HUES64 (cell line): Measurements from ENCODE around the gene CDH13.

Experiments
- H3K27ac ChIP-seq: 2 replicates; pipeline ENCODE4 v1.7.0; 2013; ENCODE audit warnings: low read depth, low read length, inconsistent platforms
- H3K27me3 ChIP-seq: 2 replicates; pipeline ENCODE4 v1.6.1; 2013; ENCODE audit warnings: mild to moderate bottlenecking, low read length; ENCODE audit not compliant: insufficient read depth
- H3K36me3 ChIP-seq: 2 replicates; pipeline ENCODE4 v1.6.1; 2013; ENCODE audit warnings: mild to moderate bottlenecking, low read length; ENCODE audit not compliant: insufficient read depth
- H3K4me1 ChIP-seq: 2 replicates; pipeline ENCODE4 v1.6.1; 2013; ENCODE audit warnings: mild to moderate bottlenecking, low read length, moderate library complexity; ENCODE audit not compliant: insufficient read depth
- H3K4me3 ChIP-seq: 2 replicates; pipeline ENCODE4 v1.5.1; 2013; ENCODE audit warnings: mild to moderate bottlenecking, low read length, moderate library complexity
- H3K9ac ChIP-seq: 2 replicates; pipeline ENCODE4 v1.6.1; 2013; ENCODE audit warnings: mild to moderate bottlenecking, low read depth, low read length
- H3K9me3 ChIP-seq: 2 replicates; pipeline ENCODE4 v1.6.1; 2013; ENCODE audit warnings: low read depth, low read length; ENCODE audit not compliant: insufficient read depth
- WGBS: fragments of 150-250, 120-280 bp; methylation state at CpG from one replicate; pipeline ENCODE4 v1.1.7; 2013; ENCODE audit warnings: missing lambda C conversion rate; 5-methylcytosine and 5-hydroxymethylcytosine counted together

Gene CDH13

DNA sequence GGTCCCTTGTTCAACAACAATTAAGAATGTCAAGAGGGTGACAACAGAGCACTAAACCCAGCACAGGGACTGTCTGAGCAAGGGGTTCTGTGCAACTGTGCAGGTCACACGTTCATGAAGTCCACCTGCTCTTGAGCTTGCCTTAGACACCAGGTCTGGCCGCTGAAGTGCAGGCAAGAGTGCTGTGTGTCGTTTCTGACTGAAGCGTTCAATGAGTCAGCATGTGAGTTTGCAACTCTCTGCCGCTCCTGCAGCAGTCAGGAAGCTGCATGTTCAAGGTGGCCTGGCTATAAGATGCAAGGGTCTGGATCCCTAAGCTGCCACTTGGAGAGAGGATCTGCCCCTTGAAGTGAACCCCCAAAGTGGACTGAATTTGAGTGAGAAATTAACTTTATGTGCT lies 848.3 kb downstream of the CDH13 start:
- H3K27ac ChIP-seq = no peak overlapping the region
- WGBS = 91% methylated on average over 5 of the region's 5 CpGs

GRCh38 chr16:83481589-83481988 lies 854.8 kb downstream of the CDH13 start:
- no peaks in the 10 kb centered on the region for H3K36me3 ChIP-seq
- no peaks in the 10 kb centered on the region for H3K4me1 ChIP-seq
- H3K27me3 ChIP-seq = no peaks in the 10 kb centered on the region
- H3K4me3 ChIP-seq = no peak overlapping the region
- 93% methylated on average over 7 of the region's 7 CpGs for WGBS
- H3K9me3 ChIP-seq = no peaks in the 10 kb centered on the region
- H3K9ac ChIP-seq = no peak overlapping the region
- H3K27ac ChIP-seq = no peak overlapping the region

More for the DNA sequence above, 848.3 kb downstream of the CDH13 start:
- Histone ChIP-seq H3K4me1 (no peaks in the 10 kb centered on the region), H3K9me3 (no peaks in the 10 kb centered on the region), H3K9ac (no peak overlapping the region), H3K36me3 (no peaks in the 10 kb centered on the region), H3K27me3 (no peaks in the 10 kb centered on the region), H3K4me3 (no peak overlapping the region)

- Histone ChIP-seq H3K27ac (no peak overlapping the region), H3K4me1 (no peaks in the 10 kb centered on the region), H3K36me3 (no peaks in the 10 kb centered on the region), H3K9ac (no peak overlapping the region), H3K4me3 (no peak overlapping the region), H3K27me3 (no peaks in the 10 kb centered on the region), H3K9me3 (no peaks in the 10 kb centered on the region)
- 75% methylated on average over 9 of the region's 9 CpGs for WGBS
Observed at GRCh38 chr16:83482545-83483162, 855.9 kb downstream of the CDH13 start.

DNA sequence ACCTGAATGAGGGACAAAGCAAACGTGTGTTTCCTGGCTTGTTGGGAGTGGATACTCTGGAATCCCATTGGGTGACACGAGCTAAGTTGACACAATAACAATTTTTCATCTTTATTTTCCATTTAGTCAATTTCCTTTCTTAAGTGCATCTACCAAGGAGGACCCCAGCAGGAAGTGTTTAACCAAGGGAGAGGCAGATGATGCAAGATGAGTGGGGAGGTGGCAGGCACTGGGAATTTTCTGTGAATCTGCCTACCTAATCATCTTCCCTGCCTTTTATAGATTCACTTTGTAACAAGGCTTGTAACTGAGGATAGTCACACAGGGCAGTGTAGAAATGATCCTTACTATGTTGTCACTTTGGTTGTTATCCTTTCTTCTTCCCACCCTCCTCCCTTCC lies 863.3 kb downstream of the CDH13 start:
- H3K4me1 ChIP-seq = no peaks in the 10 kb centered on the region
- WGBS = 91% methylated on average over 2 of the region's 2 CpGs
- H3K27me3 ChIP-seq = no peaks in the 10 kb centered on the region
- no peak overlapping the region for H3K4me3 ChIP-seq
- no peak overlapping the region for H3K9ac ChIP-seq
- H3K27ac ChIP-seq = no peak overlapping the region
- H3K36me3 ChIP-seq = no peaks in the 10 kb centered on the region
- H3K9me3 ChIP-seq = no peaks in the 10 kb centered on the region

- H3K27ac ChIP-seq = no peak overlapping the region
- no peak overlapping the region for H3K9ac ChIP-seq
- no peaks in the 10 kb centered on the region for H3K4me1 ChIP-seq
- no peaks in the 10 kb centered on the region for H3K27me3 ChIP-seq
- H3K4me3 ChIP-seq = no peak overlapping the region
- no peaks in the 10 kb centered on the region for H3K9me3 ChIP-seq
- 89% methylated on average over 1 of the region's 1 CpG for WGBS
- H3K36me3 ChIP-seq = no peaks in the 10 kb centered on the region
Observed at GRCh38 chr16:83494459-83494858, 867.7 kb downstream of the CDH13 start.

- Histone ChIP-seq H3K27ac (no peak overlapping the region), H3K36me3 (no peaks in the 10 kb centered on the region), H3K27me3 (no peaks in the 10 kb centered on the region), H3K9me3 (no peaks in the 10 kb centered on the region), H3K9ac (no peak overlapping the region), H3K4me1 (no peaks in the 10 kb centered on the region), H3K4me3 (no peak overlapping the region)
- 94% methylated on average over 4 of the region's 4 CpGs for WGBS
Observed at GRCh38 chr16:83501481-83501880, 874.7 kb downstream of the CDH13 start.

- Histone ChIP-seq H3K4me1 (no peaks in the 10 kb centered on the region), H3K36me3 (no peaks in the 10 kb centered on the region), H3K9ac (no peak overlapping the region), H3K9me3 (no peaks in the 10 kb centered on the region), H3K27ac (no peak overlapping the region), H3K4me3 (no peak overlapping the region), H3K27me3 (no peaks in the 10 kb centered on the region)
- WGBS = 95% methylated on average over 6 of the region's 6 CpGs
Observed at GRCh38 chr16:83508295-83508694, 881.5 kb downstream of the CDH13 start.

DNA sequence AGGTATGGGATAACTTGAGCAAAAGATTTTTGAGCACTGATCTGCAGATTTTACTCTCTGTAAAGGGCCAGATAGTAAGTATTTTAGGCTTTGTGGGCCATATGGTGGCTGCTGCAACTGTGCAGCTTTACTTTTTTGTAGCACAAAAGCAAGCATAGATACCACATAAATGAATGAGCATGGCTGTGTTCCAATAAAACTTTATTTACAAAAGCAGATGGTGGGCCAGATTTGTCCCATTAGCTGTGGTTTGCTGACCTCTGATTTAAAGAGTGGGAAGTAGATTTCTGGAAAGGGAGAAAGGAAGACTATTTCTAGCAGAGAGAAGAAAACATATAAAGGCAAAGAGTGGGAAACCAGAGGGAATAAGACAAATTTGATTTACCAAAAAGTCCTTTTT lies 882.5 kb downstream of the CDH13 start:
- Histone ChIP-seq H3K4me1 (no peaks in the 10 kb centered on the region), H3K9me3 (no peaks in the 10 kb centered on the region), H3K36me3 (no peaks in the 10 kb centered on the region), H3K4me3 (no peak overlapping the region), H3K27ac (no peak overlapping the region), H3K9ac (no peak overlapping the region), H3K27me3 (no peaks in the 10 kb centered on the region)

DNA sequence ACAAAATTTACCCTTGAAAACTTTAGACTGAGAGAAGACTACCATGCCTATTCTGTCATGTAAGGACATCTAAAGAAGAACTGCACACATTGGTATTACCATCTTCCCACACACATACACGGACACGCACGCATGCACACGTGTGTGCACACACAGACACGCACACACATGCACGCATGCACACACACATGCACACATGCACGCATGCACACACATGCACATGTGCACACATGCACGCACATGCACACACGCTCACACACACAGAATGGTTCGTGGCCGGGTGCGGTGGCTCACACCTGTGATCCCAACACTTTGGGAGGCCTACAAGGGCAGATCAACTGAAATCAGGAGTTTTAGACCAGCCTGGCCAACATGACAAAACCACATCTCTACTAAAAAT lies 884.1 kb downstream of the CDH13 start:
- H3K27ac ChIP-seq = no peak overlapping the region
- no peak overlapping the region for H3K4me3 ChIP-seq
- H3K36me3 ChIP-seq = no peaks in the 10 kb centered on the region
- no peaks in the 10 kb centered on the region for H3K4me1 ChIP-seq
- H3K9ac ChIP-seq = no peak overlapping the region
- WGBS = 93% methylated on average over 12 of the region's 12 CpGs
- no peaks in the 10 kb centered on the region for H3K27me3 ChIP-seq
- H3K9me3 ChIP-seq = no peaks in the 10 kb centered on the region

DNA sequence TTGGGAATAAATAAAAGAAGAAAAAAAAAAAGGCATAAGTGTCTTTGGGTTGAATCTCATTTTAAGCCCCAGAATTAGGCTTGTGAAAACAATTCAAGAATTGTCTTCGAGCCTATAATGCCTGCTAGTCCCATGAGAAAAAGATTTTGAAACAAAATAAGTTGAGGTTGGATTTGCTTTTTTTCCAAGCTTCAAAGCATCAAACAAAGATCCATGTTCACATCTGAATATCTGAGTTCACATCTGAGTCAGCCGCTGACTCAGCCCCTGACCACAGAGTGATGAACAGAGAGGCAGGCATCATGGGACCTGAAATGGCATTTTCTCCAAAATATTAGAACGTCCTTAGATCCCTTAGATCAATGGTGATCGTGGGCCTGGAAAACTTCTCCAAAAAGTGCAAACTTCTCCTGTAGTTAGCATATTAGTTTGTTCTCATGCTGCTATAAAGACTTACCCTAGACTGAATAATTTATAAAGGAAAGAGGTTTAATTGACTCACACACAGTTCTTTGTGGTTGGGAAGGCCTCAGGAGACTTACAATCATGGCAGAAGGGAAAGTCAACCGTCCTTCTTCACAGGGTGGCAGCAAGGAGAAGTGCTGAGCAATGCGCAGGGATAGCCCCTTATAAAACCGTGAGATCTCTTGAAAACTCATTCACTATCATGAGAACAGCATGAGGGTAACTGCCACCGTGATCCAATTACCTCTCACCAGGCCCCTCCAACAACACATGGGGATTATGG lies 886.4 kb downstream of the CDH13 start:
- Histone ChIP-seq H3K4me3 (no peak overlapping the region), H3K9ac (no peak overlapping the region), H3K36me3 (no peaks in the 10 kb centered on the region), H3K4me1 (no peaks in the 10 kb centered on the region), H3K27ac (no peak overlapping the region), H3K27me3 (no peaks in the 10 kb centered on the region), H3K9me3 (peaks cover 11% of the 10 kb centered on the region)
- 90% methylated on average over 7 of the region's 8 CpGs for WGBS

DNA sequence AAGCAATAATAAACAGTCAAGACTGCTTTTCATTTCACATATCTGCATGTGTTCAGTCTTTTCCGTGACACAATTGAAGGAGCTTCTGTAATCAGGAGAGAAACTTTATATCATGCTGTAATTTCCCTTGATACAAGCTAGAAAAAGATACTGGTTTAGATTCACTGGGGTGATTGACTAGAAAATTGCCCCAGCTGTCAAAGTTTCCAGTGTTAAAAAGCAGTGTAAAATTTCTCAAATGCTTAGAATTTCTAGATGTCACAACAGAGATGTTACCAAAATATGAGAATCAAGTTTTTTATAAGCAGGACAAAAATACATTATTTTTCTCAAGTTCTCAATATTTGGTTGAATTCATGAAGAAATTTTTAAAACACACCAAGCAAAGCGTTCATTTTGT lies 888.6 kb downstream of the CDH13 start:
- no peaks in the 10 kb centered on the region for H3K27me3 ChIP-seq
- WGBS = 67% methylated on average over 1 of the region's 2 CpGs
- H3K9me3 ChIP-seq = peaks cover 11% of the 10 kb centered on the region
- no peaks in the 10 kb centered on the region for H3K36me3 ChIP-seq
- no peaks in the 10 kb centered on the region for H3K4me1 ChIP-seq
- no peak overlapping the region for H3K4me3 ChIP-seq
- no peak overlapping the region for H3K9ac ChIP-seq
- no peak overlapping the region for H3K27ac ChIP-seq
